CD4-positive, alpha-beta T cell (primary cell): ENCODE results near the gene MAN2B2. TPM values are rescaled to one million over a fixed set of nuclear protein-coding genes. Genes with fewer than 3 reads are reported as not detected.

ENCODE experiments used
- ATAC-seq: fragments of 200-7000 bp; cut with Tn5 transposase; one replicate; pipeline ENCODE4 v1.10.0; 2022; ENCODE audit warnings: mild to moderate bottlenecking; ENCODE audit not compliant: poor library complexity
- CTCF ChIA-PET: fragments of 350-600 bp; sonication (Branson Sonifier 250); formaldehyde crosslinking; loops from one replicate; lab custom pipeline; 2021; ENCODE audit warnings: antibody characterized with exemption, inconsistent platforms; lab: Charles Lee
- POLR2A ChIA-PET: fragments of 350-600 bp; sonication (Branson Sonifier 250); formaldehyde crosslinking; loops from one replicate; lab custom pipeline; 2021; ENCODE audit warnings: antibody characterized with exemption, inconsistent platforms; lab: Charles Lee
- DNase-seq, 14 experiments: peaks; one replicate each; pipeline ENCODE4 v3.0.0-alpha.2; 2013 to 2020; ENCODE audit warnings: mixed read lengths in 2 of 14
- H3K27ac ChIP-seq, 2 donors: one replicate each; pipeline versions ENCODE4 v1.5.1 to v1.7.0; 2013; ENCODE audit warnings: low read length in 2 of 2, low read depth in 1 of 2, mild to moderate bottlenecking in 1 of 2
- H3K27me3 ChIP-seq, 2 experiments: 1 replicate in 1 of 2; 2 replicates in 1 of 2; pipeline versions ENCODE4 v1.6.1 to v1.7.0; 2013; ENCODE audit warnings: low read length in 2 of 2, control low read depth in 1 of 2, mild to moderate bottlenecking in 1 of 2, moderate library complexity in 1 of 2; ENCODE audit not compliant: insufficient read depth in 2 of 2, control insufficient read depth in 1 of 2
- H3K36me3 ChIP-seq: one replicate; pipeline ENCODE4 v1.6.1; 2013; ENCODE audit warnings: low read length, control low read depth; ENCODE audit not compliant: insufficient read depth
- H3K4me1 ChIP-seq: one replicate; pipeline ENCODE4 v1.6.1; 2013; ENCODE audit warnings: low read length, control low read depth; ENCODE audit not compliant: insufficient read depth
- H3K4me3 ChIP-seq: one replicate; pipeline ENCODE4 v1.5.1; 2013; ENCODE audit warnings: mild to moderate bottlenecking, low read length, moderate library complexity
- H3K9me3 ChIP-seq, 2 experiments: 1 replicate in 1 of 2; 2 replicates in 1 of 2; pipeline versions ENCODE4 v1.6.1 to v1.7.0; 2013; ENCODE audit warnings: low read length in 2 of 2, mild to moderate bottlenecking in 2 of 2, control low read depth in 1 of 2, moderate library complexity in 1 of 2; ENCODE audit not compliant: control insufficient read depth in 1 of 2, insufficient read depth in 1 of 2
- H3K27ac Mint-ChIP-seq: one replicate; pipeline ENCODE4 v1.8.0; 2020; ENCODE audit warnings: mixed read lengths
- H3K27me3 Mint-ChIP-seq: one replicate; pipeline ENCODE4 v1.8.0; 2021; ENCODE audit warnings: mixed read lengths
- H3K36me3 Mint-ChIP-seq: one replicate; pipeline ENCODE4 v1.8.0; 2021; ENCODE audit warnings: low read depth, mixed read lengths
- H3K4me1 Mint-ChIP-seq: one replicate; pipeline ENCODE4 v1.8.0; 2021; ENCODE audit warnings: low read depth, mixed read lengths
- H3K4me3 Mint-ChIP-seq: one replicate; pipeline ENCODE4 v1.8.0; 2020; ENCODE audit warnings: mild to moderate bottlenecking, mixed read lengths
- H3K9me3 Mint-ChIP-seq: one replicate; pipeline ENCODE4 v1.8.0; 2020; ENCODE audit warnings: mixed read lengths
- intact Hi-C, 2 experiments: fragments of 100-400 bp; cut with DNase I in 1 of 2; cut with micrococcal nuclease in 1 of 2; formaldehyde crosslinking; loops; one replicate each; pipeline versions ENCODE4 v1.15.1 to v1.9.0; 2023 to 2025; cut with DNase I, micrococcal nuclease
- total RNA-seq, 174 experiments: library from RNA in 2 of 174; stranded (reverse) in 2 of 174; gene quantifications; one replicate each; pipeline ENCODE4 v1.2.3 and lab custom pipeline; 2021 to 2026
- TF ChIP-seq, protein P1 (sequence below): fragments of 200-600 bp; IDR thresholded peaks from one replicate; pipeline ENCODE4 v1.8.0; 2022; ENCODE audit warnings: antibody characterized with exemption, mild to moderate bottlenecking

The MAN2B2 gene
- total RNA-seq, 2 experiments from 2014 or later: 25.9 to 28.5 TPM

DNA sequence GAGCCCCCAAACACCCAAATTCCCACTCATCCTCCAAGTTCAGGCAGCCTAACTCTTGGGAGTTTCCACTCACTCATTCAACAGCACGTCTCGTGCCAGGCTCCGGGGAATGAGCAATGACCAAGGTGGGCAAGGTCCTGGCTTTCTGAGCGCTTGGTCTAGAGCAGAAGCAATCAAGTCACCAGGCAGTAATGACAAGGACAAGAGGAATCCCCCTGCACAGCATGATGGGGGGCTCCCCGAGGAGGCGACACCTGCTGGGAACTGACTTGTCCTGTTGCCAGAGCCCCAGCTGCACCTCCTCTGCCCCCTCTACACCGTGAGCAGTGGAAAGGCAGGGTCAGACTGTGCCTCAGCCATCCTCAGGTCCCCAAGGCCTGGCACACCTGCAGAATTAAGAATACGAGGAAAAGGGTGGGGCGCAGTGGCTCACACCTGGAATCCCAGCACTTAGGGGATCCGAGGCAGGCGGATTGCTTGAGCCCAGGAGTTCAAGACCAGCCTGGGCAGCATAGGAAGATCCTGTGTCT is 39.8 kb downstream of the MAN2B2 start:
- Mint-ChIP-seq H3K4me3 (no peak overlapping the region), H3K9me3 (no peaks in the 10 kb centered on the region), H3K27me3 (no peaks in the 10 kb centered on the region), H3K4me1 (no peaks in the 10 kb centered on the region), H3K27ac (no peak overlapping the region), H3K36me3 (peaks cover 85% of the 10 kb centered on the region)
- no peaks in the 10 kb centered on the region for H3K27me3 ChIP-seq
- no peaks in the 10 kb centered on the region for H3K4me1 ChIP-seq
- ATAC-seq (no peak), DNase-seq (no peak)
- intact Hi-C loops: no loop called here
- POLR2A ChIA-PET: no interaction called here
- H3K36me3 ChIP-seq: peaks cover 84% of the 10 kb centered on the region
- CTCF ChIA-PET: no interaction called here
- no peak overlapping the region for H3K27ac ChIP-seq
- no peak overlapping the region for H3K4me3 ChIP-seq
- TF ChIP-seq, protein P1, sequence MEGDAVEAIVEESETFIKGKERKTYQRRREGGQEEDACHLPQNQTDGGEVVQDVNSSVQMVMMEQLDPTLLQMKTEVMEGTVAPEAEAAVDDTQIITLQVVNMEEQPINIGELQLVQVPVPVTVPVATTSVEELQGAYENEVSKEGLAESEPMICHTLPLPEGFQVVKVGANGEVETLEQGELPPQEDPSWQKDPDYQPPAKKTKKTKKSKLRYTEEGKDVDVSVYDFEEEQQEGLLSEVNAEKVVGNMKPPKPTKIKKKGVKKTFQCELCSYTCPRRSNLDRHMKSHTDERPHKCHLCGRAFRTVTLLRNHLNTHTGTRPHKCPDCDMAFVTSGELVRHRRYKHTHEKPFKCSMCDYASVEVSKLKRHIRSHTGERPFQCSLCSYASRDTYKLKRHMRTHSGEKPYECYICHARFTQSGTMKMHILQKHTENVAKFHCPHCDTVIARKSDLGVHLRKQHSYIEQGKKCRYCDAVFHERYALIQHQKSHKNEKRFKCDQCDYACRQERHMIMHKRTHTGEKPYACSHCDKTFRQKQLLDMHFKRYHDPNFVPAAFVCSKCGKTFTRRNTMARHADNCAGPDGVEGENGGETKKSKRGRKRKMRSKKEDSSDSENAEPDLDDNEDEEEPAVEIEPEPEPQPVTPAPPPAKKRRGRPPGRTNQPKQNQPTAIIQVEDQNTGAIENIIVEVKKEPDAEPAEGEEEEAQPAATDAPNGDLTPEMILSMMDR: no peak
- peaks cover 0 to 11% of the 10 kb centered on the region in 2 experiments for H3K9me3 ChIP-seq

DNA sequence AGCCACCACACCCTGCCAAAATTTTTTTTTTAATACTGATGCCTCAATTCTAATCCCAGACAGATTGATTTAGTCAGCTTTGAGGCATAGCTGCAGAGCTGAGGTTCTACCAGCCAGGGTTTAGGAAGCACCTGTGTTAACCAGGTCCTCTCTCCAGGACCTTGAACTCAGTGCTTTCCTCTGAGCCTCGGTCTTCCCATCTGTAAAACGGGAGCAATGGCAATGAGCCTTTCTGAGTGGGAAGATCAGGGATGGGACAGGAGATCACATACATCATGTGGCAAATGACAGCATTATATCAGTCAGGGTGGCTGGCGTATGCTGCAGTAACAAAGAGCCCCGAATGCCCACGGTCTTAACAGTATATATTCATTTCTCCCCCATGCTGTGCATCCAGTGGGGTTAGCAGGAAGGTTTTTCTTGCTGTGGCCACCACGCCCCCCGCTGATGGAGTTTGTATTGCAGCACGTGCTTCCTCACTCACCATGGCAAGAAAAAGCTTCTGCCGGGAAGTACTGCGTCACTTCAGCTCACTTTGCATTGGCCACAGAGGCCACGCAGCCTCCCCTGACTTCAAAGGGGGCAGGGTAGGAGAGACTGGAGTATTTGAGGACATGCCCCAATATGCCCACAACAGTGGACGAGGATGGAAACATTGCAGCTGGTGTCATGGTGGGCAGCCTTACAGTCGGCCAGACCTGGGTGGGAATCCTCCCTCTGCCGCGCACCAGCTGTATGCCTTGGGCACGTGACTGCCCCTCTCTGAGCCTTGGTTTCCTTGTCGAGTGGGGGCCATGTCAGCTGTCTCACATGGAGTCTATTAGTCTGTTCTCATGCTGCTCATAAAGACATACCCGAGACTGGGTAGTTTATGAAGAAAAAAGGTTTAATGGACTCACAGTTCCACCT is 41.4 kb downstream of the MAN2B2 start:
- intact Hi-C loops: no loop called here
- TF ChIP-seq, protein P1: no peak
- Mint-ChIP-seq H3K36me3 (peaks cover 84% of the 10 kb centered on the region), H3K27ac (no peak overlapping the region), H3K4me3 (no peak overlapping the region), H3K9me3 (no peaks in the 10 kb centered on the region), H3K4me1 (no peaks in the 10 kb centered on the region), H3K27me3 (no peaks in the 10 kb centered on the region)
- no peak overlapping the region for H3K4me3 ChIP-seq
- DNase-seq: no peak
- ChIA-PET CTCF (no interaction called here), POLR2A (no interaction called here)
- H3K9me3 ChIP-seq: peaks cover 0 to 11% of the 10 kb centered on the region in 2 experiments
- no peaks in the 10 kb centered on the region for H3K27me3 ChIP-seq
- peaks cover 75% of the 10 kb centered on the region for H3K36me3 ChIP-seq
- H3K4me1 ChIP-seq: no peaks in the 10 kb centered on the region
- no peak for ATAC-seq
- no peak overlapping the region for H3K27ac ChIP-seq

GRCh38 chr4:6617246-6617645 is 42.3 kb downstream of the MAN2B2 start:
- Mint-ChIP-seq H3K27ac (no peak overlapping the region), H3K4me3 (no peak overlapping the region), H3K9me3 (no peaks in the 10 kb centered on the region), H3K27me3 (no peaks in the 10 kb centered on the region), H3K36me3 (peaks cover 83% of the 10 kb centered on the region), H3K4me1 (no peaks in the 10 kb centered on the region)
- TF ChIP-seq, protein P1: no peak
- ATAC-seq (no peak), DNase-seq (no peak)
- intact Hi-C loops: no loop called here
- peaks cover 0 to 14% of the 10 kb centered on the region in 2 experiments for H3K9me3 ChIP-seq
- H3K36me3 ChIP-seq: peaks cover 66% of the 10 kb centered on the region
- H3K27me3 ChIP-seq: no peaks in the 10 kb centered on the region
- ChIA-PET POLR2A (no interaction called here), CTCF (no interaction called here)
- no peak overlapping the region for H3K27ac ChIP-seq
- no peak overlapping the region for H3K4me3 ChIP-seq
- H3K4me1 ChIP-seq: no peaks in the 10 kb centered on the region
